Natural killer cell (primary cell): ENCODE results near the gene SKAP1. TPM values are rescaled to one million over a fixed set of nuclear protein-coding genes. Genes with fewer than 3 reads are reported as not detected.

Experiments used
- ATAC-seq, 3 donors: fragments of 150-1000 bp in 2 of 3; fragments of 200-7000 bp in 1 of 3; cut with Tn5 transposase; 1 replicate in 1 of 3; 2 replicates in 2 of 3; pipeline ENCODE4 v1.10.0; 2021; ENCODE audit warnings: mild to moderate bottlenecking in 2 of 3, moderate library complexity in 2 of 3
- DNase-seq, 2 donors: peaks; one replicate each; pipeline versions ENCODE4 v3.0.0 to v3.0.0-alpha.2; 2013 to 2021; ENCODE audit warnings: mixed read lengths in 1 of 2
- H3K27ac ChIP-seq: one replicate; pipeline ENCODE4 v1.5.1; 2013; ENCODE audit warnings: mild to moderate bottlenecking, low read length
- H3K27me3 ChIP-seq: one replicate; pipeline ENCODE4 v1.6.1; 2013; ENCODE audit warnings: low read length; ENCODE audit not compliant: control insufficient read depth, insufficient read depth
- H3K36me3 ChIP-seq: one replicate; pipeline ENCODE4 v1.6.1; 2013; ENCODE audit warnings: low read length; ENCODE audit not compliant: control insufficient read depth, insufficient read depth
- H3K4me1 ChIP-seq: one replicate; pipeline ENCODE4 v1.6.1; 2013; ENCODE audit warnings: low read length; ENCODE audit not compliant: control insufficient read depth, insufficient read depth
- H3K4me3 ChIP-seq: one replicate; pipeline ENCODE4 v1.5.1; 2013; ENCODE audit warnings: low read length
- H3K9me3 ChIP-seq: one replicate; pipeline ENCODE4 v1.6.1; 2013; ENCODE audit warnings: low read length; ENCODE audit not compliant: control insufficient read depth, insufficient read depth
- H3K27ac Mint-ChIP-seq, 2 donors: one replicate each; pipeline ENCODE4 v1.8.0; 2022; ENCODE audit warnings: mild to moderate bottlenecking in 2 of 2, mixed read lengths in 2 of 2, moderate library complexity in 1 of 2
- H3K27me3 Mint-ChIP-seq, 2 donors: one replicate each; pipeline ENCODE4 v1.8.0; 2022; ENCODE audit warnings: low read depth in 2 of 2, mixed read lengths in 2 of 2
- H3K36me3 Mint-ChIP-seq: one replicate; pipeline ENCODE4 v1.8.0; 2022; ENCODE audit warnings: mixed read lengths
- H3K4me1 Mint-ChIP-seq, 2 donors: one replicate each; pipeline ENCODE4 v1.8.0; 2022; ENCODE audit warnings: mixed read lengths in 2 of 2
- H3K4me3 Mint-ChIP-seq: one replicate; pipeline ENCODE4 v1.8.0; 2022; ENCODE audit warnings: mild to moderate bottlenecking, moderate library complexity, mixed read lengths
- H3K9me3 Mint-ChIP-seq, 2 donors: one replicate each; pipeline ENCODE4 v1.8.0; 2022; ENCODE audit warnings: mixed read lengths in 2 of 2
- WGBS: methylation state at CpG from one replicate; pipeline ENCODE4 v1.1.7; 2013; ENCODE audit warnings: missing lambda C conversion rate; ENCODE audit not compliant: insufficient coverage; 5-methylcytosine and 5-hydroxymethylcytosine counted together
- intact Hi-C: fragments of 100-400 bp; cut with micrococcal nuclease; formaldehyde crosslinking; loops from one replicate; pipeline ENCODE4 v1.14.2; 2022
- total RNA-seq, 4 donors: library from RNA; stranded (reverse); fragments of 120-200 nt in 1 of 4; gene quantifications; one replicate each; pipeline versions ENCODE4 v1.2.3 to v1.2.4, GENCODE V29; 2013 to 2022
- TF ChIP-seq, protein P1 (sequence below): fragments of 200-600 bp; IDR thresholded peaks from one replicate; pipeline ENCODE4 v1.8.0; 2022; ENCODE audit warnings: antibody characterized with exemption

SKAP1 gene
- total RNA-seq, 3 donors from 2014 or later (not counting 1 experiment from before 2014, with no cell fraction given) = 168 to 227 (median 190) TPM

DNA sequence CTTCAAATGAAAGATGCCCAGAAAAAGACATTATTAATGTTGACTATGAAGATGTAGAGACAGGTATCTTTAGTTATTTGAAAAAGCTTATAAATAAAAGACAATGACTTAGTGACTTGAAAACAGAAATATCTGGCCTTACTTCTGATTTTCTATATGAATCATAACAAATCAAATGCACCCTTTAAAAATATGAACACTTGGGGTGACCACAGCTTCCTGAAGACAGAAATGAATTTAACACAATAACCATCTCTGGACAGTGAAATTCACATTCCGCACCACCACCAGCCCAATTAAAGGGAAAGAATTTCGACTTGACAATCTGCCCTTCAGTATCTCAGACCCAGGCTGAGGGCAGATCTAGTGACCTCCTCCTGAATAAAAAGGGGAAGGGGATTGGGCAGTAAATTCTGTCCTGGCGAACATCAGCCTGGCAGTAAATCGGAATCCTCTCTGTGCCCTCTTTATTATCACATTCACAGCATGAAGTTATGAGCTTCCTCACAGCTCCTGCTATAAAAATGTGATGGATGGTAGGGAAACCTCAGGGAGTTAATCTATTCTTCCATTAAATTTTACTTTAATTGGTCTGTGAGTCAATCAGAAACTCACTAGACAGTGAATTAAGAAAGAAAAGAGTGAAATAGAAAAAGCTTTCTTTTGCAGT lies 190.9 kb downstream of the SKAP1 start:
- no peak for DNase-seq
- H3K36me3 ChIP-seq = no peaks in the 10 kb centered on the region
- TF ChIP-seq, protein P1, sequence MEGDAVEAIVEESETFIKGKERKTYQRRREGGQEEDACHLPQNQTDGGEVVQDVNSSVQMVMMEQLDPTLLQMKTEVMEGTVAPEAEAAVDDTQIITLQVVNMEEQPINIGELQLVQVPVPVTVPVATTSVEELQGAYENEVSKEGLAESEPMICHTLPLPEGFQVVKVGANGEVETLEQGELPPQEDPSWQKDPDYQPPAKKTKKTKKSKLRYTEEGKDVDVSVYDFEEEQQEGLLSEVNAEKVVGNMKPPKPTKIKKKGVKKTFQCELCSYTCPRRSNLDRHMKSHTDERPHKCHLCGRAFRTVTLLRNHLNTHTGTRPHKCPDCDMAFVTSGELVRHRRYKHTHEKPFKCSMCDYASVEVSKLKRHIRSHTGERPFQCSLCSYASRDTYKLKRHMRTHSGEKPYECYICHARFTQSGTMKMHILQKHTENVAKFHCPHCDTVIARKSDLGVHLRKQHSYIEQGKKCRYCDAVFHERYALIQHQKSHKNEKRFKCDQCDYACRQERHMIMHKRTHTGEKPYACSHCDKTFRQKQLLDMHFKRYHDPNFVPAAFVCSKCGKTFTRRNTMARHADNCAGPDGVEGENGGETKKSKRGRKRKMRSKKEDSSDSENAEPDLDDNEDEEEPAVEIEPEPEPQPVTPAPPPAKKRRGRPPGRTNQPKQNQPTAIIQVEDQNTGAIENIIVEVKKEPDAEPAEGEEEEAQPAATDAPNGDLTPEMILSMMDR = no peak
- H3K27ac ChIP-seq = no peak overlapping the region
- peaks cover 80 to 85% of the 10 kb centered on the region in 2 donors for H3K4me1 Mint-ChIP-seq
- H3K36me3 Mint-ChIP-seq = no peaks in the 10 kb centered on the region
- ATAC-seq = peak; percentile 10 to 57 (median 41)
- 22% methylated on average over 1 of the region's 4 CpGs for WGBS
- peaks cover 27% of the 10 kb centered on the region for H3K4me1 ChIP-seq
- H3K27me3 ChIP-seq = no peaks in the 10 kb centered on the region
- H3K27ac Mint-ChIP-seq = peak overlapping the region; percentile 56 to 83
- H3K27me3 Mint-ChIP-seq = no peaks in the 10 kb centered on the region
- no peak overlapping the region for H3K4me3 ChIP-seq
- intact Hi-C loops = no loop called here
- H3K9me3 Mint-ChIP-seq = no peaks in the 10 kb centered on the region
- peak overlapping the region; percentile 76 for H3K4me3 Mint-ChIP-seq
- no peaks in the 10 kb centered on the region for H3K9me3 ChIP-seq

DNA sequence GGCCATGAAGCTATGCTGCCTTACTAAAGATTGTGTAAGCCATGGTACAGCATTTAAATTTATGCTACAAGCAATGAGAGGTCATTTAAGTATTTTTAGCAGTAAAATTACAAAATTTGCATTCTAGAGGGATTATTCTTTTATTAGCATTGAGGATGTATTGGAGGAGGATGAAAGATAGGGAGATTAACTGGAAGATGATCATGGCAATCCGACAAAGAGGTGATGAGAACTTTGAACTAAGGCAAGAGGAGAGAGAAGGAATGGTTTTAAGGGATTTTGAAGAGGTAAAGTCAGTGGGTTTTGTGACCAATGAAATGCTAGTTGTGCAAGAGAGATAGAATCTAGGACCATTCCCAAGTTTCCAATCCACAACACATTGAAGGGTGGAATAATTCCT lies 192.6 kb downstream of the SKAP1 start:
- intact Hi-C loops = no loop called here
- TF ChIP-seq, protein P1 = no peak
- Histone ChIP-seq H3K36me3 (no peaks in the 10 kb centered on the region), H3K9me3 (no peaks in the 10 kb centered on the region), H3K4me1 (peaks cover 27% of the 10 kb centered on the region), H3K27ac (no peak overlapping the region), H3K4me3 (no peak overlapping the region), H3K27me3 (no peaks in the 10 kb centered on the region)
- 100% methylated on average over 1 of the region's 1 CpG for WGBS
- Mint-ChIP-seq H3K36me3 (no peaks in the 10 kb centered on the region), H3K4me3 (peak overlapping the region; percentile 0), H3K27ac (peak overlapping the region; percentile 6 to 14), H3K27me3 (no peaks in the 10 kb centered on the region), H3K9me3 (no peaks in the 10 kb centered on the region), H3K4me1 (peaks cover 77% of the 10 kb centered on the region in 2 donors)
- no peak for DNase-seq
- no peak for ATAC-seq

DNA sequence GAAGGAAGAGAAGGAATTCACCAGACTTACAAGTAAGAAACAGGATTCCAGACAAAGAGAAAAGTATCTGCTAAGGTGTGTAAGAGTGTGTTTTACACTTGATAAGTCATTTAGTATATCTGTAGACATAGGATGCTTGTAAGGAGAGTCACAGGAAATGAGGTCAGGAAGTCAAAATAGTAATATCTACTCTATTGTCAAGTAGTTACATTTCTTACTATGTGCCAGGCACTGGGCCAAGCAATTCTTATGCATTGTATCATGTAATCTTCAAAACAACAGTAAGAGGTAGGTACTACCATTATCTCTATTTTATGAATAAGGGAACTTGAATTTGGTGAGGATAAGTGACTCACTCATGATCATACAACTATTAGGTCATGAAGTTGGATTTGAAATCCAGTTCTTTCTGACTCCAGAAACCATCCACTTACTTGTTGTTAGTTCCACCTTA lies 193.3 kb downstream of the SKAP1 start:
- H3K4me3 ChIP-seq = no peak overlapping the region
- Mint-ChIP-seq H3K36me3 (no peaks in the 10 kb centered on the region), H3K27ac (peak overlapping the region; percentile 14 to 72), H3K4me1 (peaks cover 74 to 77% of the 10 kb centered on the region in 2 donors), H3K27me3 (no peaks in the 10 kb centered on the region), H3K9me3 (no peaks in the 10 kb centered on the region), H3K4me3 (no peak overlapping the region)
- peaks cover 4% of the 10 kb centered on the region for H3K36me3 ChIP-seq
- no peak for DNase-seq
- peak in 2 of 3 donors; percentile 10 to 45 for ATAC-seq
- H3K27ac ChIP-seq = no peak overlapping the region
- H3K4me1 ChIP-seq = peaks cover 24% of the 10 kb centered on the region
- intact Hi-C loops = no loop called here
- no peaks in the 10 kb centered on the region for H3K27me3 ChIP-seq
- H3K9me3 ChIP-seq = no peaks in the 10 kb centered on the region
- TF ChIP-seq, protein P1 = no peak

DNA sequence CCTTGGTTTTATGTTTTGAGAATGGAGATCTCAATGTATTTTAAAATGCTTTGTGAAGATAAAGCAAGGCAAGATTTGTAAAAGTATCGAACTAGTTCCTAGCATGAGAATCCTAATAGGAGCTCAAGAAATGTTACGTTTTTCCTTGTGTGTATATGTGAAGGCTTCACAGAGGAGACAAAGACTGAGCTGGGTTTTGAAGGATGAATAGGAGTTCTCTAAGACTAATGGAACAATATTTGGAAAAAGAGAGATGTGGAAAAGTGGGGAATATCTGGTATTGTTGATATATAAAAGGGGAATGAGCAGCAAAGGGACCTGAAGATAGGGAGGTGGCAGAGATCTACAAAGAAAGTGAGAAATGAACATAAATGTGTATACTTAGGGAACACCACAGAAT lies 195.1 kb downstream of the SKAP1 start:
- Mint-ChIP-seq H3K27ac (peak overlapping the region in 1 of 2 donors; percentile 72), H3K4me1 (peaks cover 61 to 63% of the 10 kb centered on the region in 2 donors), H3K27me3 (no peaks in the 10 kb centered on the region), H3K4me3 (no peak overlapping the region), H3K36me3 (no peaks in the 10 kb centered on the region), H3K9me3 (no peaks in the 10 kb centered on the region)
- ATAC-seq (no peak), DNase-seq (no peak)
- Histone ChIP-seq H3K4me3 (no peak overlapping the region), H3K27me3 (no peaks in the 10 kb centered on the region), H3K4me1 (peaks cover 10% of the 10 kb centered on the region), H3K27ac (no peak overlapping the region), H3K9me3 (no peaks in the 10 kb centered on the region), H3K36me3 (peaks cover 4% of the 10 kb centered on the region)
- 99% methylated on average over 2 of the region's 2 CpGs for WGBS
- intact Hi-C loops = no loop called here
- TF ChIP-seq, protein P1 = no peak
